ENCODE results near the gene LATS2. TPM values are rescaled to one million over a fixed set of nuclear protein-coding genes. Genes with fewer than 3 reads are reported as not detected.
A peak's percentile ranks its signal among the peaks of the same experiment; 100 is the strongest.

The LATS2 gene
- total and polyA plus RNA-seq, 2 of the 8 experiments (the other 6 are each of a cell fraction or from before 2014, with no cell fraction given), result 8.3 to 26.2 TPM

DNA sequence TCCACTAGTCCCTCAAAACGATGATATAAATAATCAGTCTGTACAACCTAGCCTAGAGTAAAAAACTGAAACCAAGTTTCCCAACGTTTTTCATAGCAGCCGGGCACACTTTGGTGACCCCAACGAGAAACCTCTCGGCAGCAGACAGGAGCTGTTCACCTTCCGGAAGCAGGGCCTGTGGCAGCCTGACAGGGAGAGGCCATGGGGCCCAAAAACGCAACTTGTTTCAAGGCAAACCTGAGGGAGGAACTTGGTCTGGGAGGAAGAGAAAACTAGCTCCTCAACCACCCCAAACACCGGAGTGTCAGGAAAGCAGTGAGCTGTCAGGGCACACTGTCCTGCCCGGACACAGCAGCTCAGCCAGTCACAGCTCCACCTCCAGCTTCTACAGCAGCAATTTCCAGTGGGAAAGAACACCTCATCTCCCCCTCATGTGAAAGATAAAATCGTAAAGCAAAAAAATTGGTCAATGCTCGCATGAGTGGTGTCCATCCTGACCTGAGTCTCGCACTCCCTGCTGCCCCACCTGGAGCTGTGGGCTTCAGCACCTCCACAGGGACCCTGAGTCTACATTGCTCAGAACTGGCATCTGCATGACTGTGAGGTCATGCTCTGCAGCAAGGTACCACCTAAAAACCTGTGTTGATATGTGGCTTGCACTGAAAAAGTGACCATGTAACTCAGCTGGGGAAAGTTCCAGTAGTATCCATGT lies 40.6 kb upstream of the LATS2 start:
- Histone ChIP-seq H3K23ac (ENCODE audit: insufficient read length) (no peak overlapping the region), H4K91ac (replicated peaks; ENCODE audit: insufficient read length, low read length) (no peak overlapping the region), H3K56ac (replicated peaks; ENCODE audit: insufficient read length, low read depth, low read length) (no peak overlapping the region), H3K79me2 (ENCODE audit: control insufficient read depth in 1 of 2, insufficient read depth in 2 of 2, low read length in 2 of 2) (no peaks in the 10 kb centered on the region), H4K5ac (ENCODE audit: insufficient read length, low read depth, low read length) (no peak overlapping the region), H2BK5ac (ENCODE audit: low read depth, low read length) (no peak overlapping the region), H2AK5ac (ENCODE audit: low read depth, low read length) (no peak overlapping the region), H4K20me1 (replicated peaks in 1 of 2; ENCODE audit: control insufficient read depth in 1 of 2, insufficient read depth in 2 of 2, low read length in 2 of 2) (no peaks in the 10 kb centered on the region), H3K4me3 (ENCODE audit: extremely low read depth in 1 of 4, insufficient read depth in 2 of 4, low read depth in 3 of 4, low read length in 4 of 4) (no peak overlapping the region), H2BK12ac (ENCODE audit: low read depth, low read length) (no peak overlapping the region), H3K4me1 (replicated peaks in 1 of 4; ENCODE audit: control insufficient read depth in 3 of 4, insufficient read depth in 4 of 4, low read length in 3 of 4) (no peaks in the 10 kb centered on the region), H3K18ac (ENCODE audit: extremely low read depth, low read length) (no peak overlapping the region), H3K27me3 (replicated peaks in 1 of 4; ENCODE audit: control insufficient read depth in 3 of 4, extremely low read depth in 1 of 4, insufficient read depth in 3 of 4, low read length in 3 of 4) (no peaks in the 10 kb centered on the region), H3K27ac (ENCODE audit: low read depth, low read length) (no peak overlapping the region), H3K36me3 (ENCODE audit: control insufficient read depth in 2 of 4, insufficient read depth in 4 of 4, low read length in 3 of 4) (no peaks in the 10 kb centered on the region), H3K4ac (replicated peaks; ENCODE audit: insufficient read length, low read depth, low read length) (no peak overlapping the region), H3K9me3 (ENCODE audit: insufficient read depth in 2 of 2, low read depth in 1 of 2, low read length in 1 of 2) (no peaks in the 10 kb centered on the region), H3K23me2 (ENCODE audit: low read depth, low read length) (no peaks in the 10 kb centered on the region), H2BK20ac (ENCODE audit: low read length) (no peak overlapping the region), H3K4me2 (ENCODE audit: insufficient read depth in 1 of 2, low read depth in 2 of 2, low read length in 2 of 2) (no peak overlapping the region), H2BK120ac (replicated peaks; ENCODE audit: low read depth, low read length) (no peak overlapping the region), H3K79me1 (ENCODE audit: low read depth, low read length) (no peaks in the 10 kb centered on the region), H2BK15ac (ENCODE audit: low read length) (no peak overlapping the region), H2AFZ (ENCODE audit: low read length) (no peak overlapping the region), H4K8ac (ENCODE audit: extremely low read depth, insufficient read depth, low read length) (peak overlapping the region; percentile 73; the same call in 1 of the 2 replicates), H3K9ac (replicated peaks in 1 of 4; ENCODE audit: extremely low read depth in 1 of 4, low read depth in 3 of 4, low read length in 3 of 4) (no peak overlapping the region), H3K14ac (ENCODE audit: insufficient read length) (no peak overlapping the region)
- ChIA-PET CTCF (ENCODE audit: partially characterized antibody) (interaction anchor here (0.6 to 1.5 kb wide), 7 partner anchors 9 to 384 kb away, joined by 3 to 4 read pairs (median 3); no protein-coding TSS in a partner anchor), POLR2A (ENCODE audit: partially characterized antibody) (interaction anchor here (1.0 to 1.2 kb wide), 2 partner anchors 41 to 43 kb away, joined by 3 read pairs; partner anchors contain the start of gene LATS2)
- 88% methylated on average over 12 of the region's 12 CpGs; no CpG with 5 or more reads in 1 of the 2 experiments for WGBS, 2 experiments (ENCODE audit: extremely low coverage in 1 of 2, insufficient coverage in 1 of 2, insufficient read length in 1 of 2, insufficient replicate concordance in 2 of 2, low coverage in 1 of 2, low lambda C conversion rate in 2 of 2, missing lambda C conversion rate in 1 of 2)
- FAIRE-seq (no peak), DNase-seq (ENCODE audit: low read depth in 1 of 2, low spot score in 2 of 2) (no peak)
- no peak for TF ChIP-seq EZH2 (IDR thresholded peaks at IDR 0.05; ENCODE audit: low read depth, low read length, severe bottlenecking)
- TF ChIP-seq TCF12 (IDR thresholded peaks at IDR 0.05; ENCODE audit: low read depth, low read length), result no peak
- no peak for TF ChIP-seq SIN3A (conservative IDR thresholded peaks at IDR 0.05 in 1 of 2, IDR thresholded peaks at IDR 0.05 in 1 of 2; ENCODE audit: low read depth in 1 of 2, low read length in 2 of 2)
- TF ChIP-seq, protein P1, sequence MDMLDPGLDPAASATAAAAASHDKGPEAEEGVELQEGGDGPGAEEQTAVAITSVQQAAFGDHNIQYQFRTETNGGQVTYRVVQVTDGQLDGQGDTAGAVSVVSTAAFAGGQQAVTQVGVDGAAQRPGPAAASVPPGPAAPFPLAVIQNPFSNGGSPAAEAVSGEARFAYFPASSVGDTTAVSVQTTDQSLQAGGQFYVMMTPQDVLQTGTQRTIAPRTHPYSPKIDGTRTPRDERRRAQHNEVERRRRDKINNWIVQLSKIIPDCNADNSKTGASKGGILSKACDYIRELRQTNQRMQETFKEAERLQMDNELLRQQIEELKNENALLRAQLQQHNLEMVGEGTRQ (IDR thresholded peaks at IDR 0.05; ENCODE audit: low read length), result no peak
- TF ChIP-seq RXRA (IDR thresholded peaks at IDR 0.05; ENCODE audit: insufficient read depth, low read depth, low read length), result no peak
- TF ChIP-seq KDM4A (IDR thresholded peaks at IDR 0.05; ENCODE audit: low read depth, low read length, severe bottlenecking), result no peak
- TF ChIP-seq BACH1 (IDR thresholded peaks at IDR 0.05; ENCODE audit: low read length), result no peak
- no peak for TF ChIP-seq RNF2 (IDR thresholded peaks at IDR 0.05; ENCODE audit: borderline replicate concordance, low read depth, low read length, missing control alignments, poor library complexity, severe bottlenecking)
- TF ChIP-seq FOSL1 (IDR thresholded peaks at IDR 0.05; ENCODE audit: insufficient read depth, low read depth, low read length), result no peak
- no peak for TF ChIP-seq YY1 (IDR thresholded peaks at IDR 0.05; ENCODE audit: low read depth, low read length)
